Stimulated activated naive CD8-positive, alpha-beta T cell treated with anti-CD3 and anti-CD28 coated beads, Interleukin-15, amount 100 ng/mL, for 72 hours (primary cell): ENCODE data around the gene SFXN1.

Experiments used
- ATAC-seq: fragments of 150-1000 bp; cut with Tn5 transposase; 2 replicates; pipeline ENCODE4 v1.10.0; 2021; ENCODE audit warnings: mild to moderate bottlenecking, moderate library complexity
- DNase-seq, 2 donors: peaks; one replicate each; pipeline ENCODE4 v3.0.0; 2021 to 2022
- H3K27ac Mint-ChIP-seq, 2 donors: one replicate each; pipeline ENCODE4 v1.8.0; 2022; ENCODE audit warnings: mild to moderate bottlenecking in 2 of 2, mixed read lengths in 2 of 2, moderate library complexity in 2 of 2
- H3K27me3 Mint-ChIP-seq: one replicate; pipeline ENCODE4 v1.8.0; 2022; ENCODE audit warnings: mixed read lengths
- H3K4me1 Mint-ChIP-seq: one replicate; pipeline ENCODE4 v1.8.0; 2022; ENCODE audit warnings: mild to moderate bottlenecking, mixed read lengths
- H3K4me3 Mint-ChIP-seq, 2 donors: one replicate each; pipeline ENCODE4 v1.8.0; 2022; ENCODE audit warnings: mild to moderate bottlenecking in 2 of 2, mixed read lengths in 2 of 2, moderate library complexity in 1 of 2
- H3K9me3 Mint-ChIP-seq, 2 donors: one replicate each; pipeline ENCODE4 v1.8.0; 2022; ENCODE audit warnings: mixed read lengths in 2 of 2

SFXN1 gene

DNA sequence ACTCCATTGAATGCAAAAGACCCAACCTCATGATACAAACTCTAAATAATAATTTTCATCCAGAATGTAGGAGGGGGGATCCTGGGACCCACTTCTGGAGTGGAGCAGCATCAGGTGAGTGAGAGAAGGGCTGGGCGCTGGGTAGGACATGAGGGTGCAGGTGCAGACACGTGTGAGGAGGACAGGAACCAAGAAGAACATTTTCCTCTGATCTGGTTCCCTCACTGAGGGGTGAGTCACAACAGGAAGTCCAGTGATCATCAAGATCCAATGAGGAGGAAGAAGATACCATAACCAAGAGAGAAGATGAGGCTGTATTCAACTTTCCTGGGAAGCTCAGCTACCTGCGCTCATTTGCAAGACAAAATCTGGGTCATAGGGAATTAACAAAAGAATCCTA is 57.4 kb downstream of the SFXN1 start:
- Mint-ChIP-seq H3K4me1 (peaks cover 68% of the 10 kb centered on the region), H3K27me3 (no peaks in the 10 kb centered on the region), H3K4me3 (no peak overlapping the region), H3K9me3 (no peaks in the 10 kb centered on the region), H3K27ac (peak overlapping the region in 1 of 2 donors; percentile 12)
- ATAC-seq = no peak
- no peak for DNase-seq

DNA sequence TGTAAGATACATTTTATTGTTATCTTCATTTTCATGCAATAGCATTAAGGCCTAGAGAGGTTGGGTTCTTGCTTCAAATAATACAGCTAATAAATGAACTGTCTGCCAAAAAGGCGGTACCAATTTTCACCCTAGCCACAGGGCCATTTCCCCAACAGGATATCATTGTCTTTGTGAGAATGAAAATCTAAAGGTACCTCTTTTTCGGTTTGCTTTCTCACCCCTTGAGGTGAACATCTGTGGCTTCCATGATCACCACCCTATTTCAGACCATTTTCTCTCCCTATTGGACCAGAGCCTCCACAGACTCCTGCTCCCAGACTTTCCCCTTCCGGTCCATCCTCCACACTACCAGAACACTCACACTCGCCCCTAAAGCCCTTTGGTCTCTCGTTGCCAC is 60.2 kb downstream of the SFXN1 start:
- Mint-ChIP-seq H3K4me3 (peak overlapping the region; percentile 1 to 12), H3K27me3 (no peaks in the 10 kb centered on the region), H3K4me1 (peaks cover 73% of the 10 kb centered on the region), H3K9me3 (no peaks in the 10 kb centered on the region), H3K27ac (peak overlapping the region in 1 of 2 donors; percentile 57)
- DNase-seq (no peak), ATAC-seq (no peak)

DNA sequence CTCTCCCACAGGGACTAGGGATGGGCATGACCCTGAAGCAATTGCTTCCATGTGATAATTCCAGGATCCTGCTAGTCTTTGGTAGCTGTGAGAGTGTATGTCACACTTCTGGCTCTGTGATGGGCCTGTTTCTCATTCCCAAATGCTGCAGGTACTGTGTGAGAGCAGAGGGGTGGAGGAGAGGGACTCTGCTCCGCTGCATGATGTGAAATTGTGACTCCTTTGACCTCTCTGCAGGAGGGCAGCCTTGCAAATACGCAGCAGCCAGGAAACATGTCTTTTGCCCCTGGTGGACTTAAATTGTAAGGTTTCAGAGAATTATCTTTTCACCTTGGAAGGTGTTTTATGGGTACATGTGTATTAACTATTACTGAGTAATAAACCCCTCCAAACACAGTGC is 61.6 kb downstream of the SFXN1 start:
- DNase-seq = no peak
- Mint-ChIP-seq H3K27me3 (no peaks in the 10 kb centered on the region), H3K27ac (no peak overlapping the region), H3K4me3 (no peak overlapping the region), H3K4me1 (peaks cover 63% of the 10 kb centered on the region), H3K9me3 (peaks cover 0 to 7% of the 10 kb centered on the region in 2 donors)
- no peak for ATAC-seq

DNA sequence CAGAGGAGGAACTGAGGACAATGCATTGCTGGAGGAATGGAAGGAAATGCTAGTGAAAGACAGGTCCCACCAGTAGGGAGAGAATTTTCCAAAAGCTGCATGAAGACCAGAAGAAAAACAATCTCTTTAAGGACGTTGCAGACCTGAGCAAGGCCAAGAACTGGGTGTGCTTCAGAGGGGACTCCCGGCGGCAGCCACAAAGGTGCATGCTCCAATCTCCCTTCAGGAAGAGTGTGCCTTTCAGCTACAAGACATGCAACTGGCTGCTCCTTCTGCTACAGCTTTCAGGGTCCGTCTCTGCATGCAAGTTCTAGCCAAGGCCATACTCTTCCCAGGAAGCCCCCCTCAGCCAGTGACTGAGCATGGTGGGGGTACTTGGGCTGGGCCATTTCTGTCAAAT is 62.9 kb downstream of the SFXN1 start:
- DNase-seq (no peak), ATAC-seq (no peak)
- Mint-ChIP-seq H3K4me1 (peaks cover 52% of the 10 kb centered on the region), H3K9me3 (peaks cover 0 to 7% of the 10 kb centered on the region in 2 donors), H3K27ac (no peak overlapping the region), H3K27me3 (no peaks in the 10 kb centered on the region), H3K4me3 (no peak overlapping the region)

DNA sequence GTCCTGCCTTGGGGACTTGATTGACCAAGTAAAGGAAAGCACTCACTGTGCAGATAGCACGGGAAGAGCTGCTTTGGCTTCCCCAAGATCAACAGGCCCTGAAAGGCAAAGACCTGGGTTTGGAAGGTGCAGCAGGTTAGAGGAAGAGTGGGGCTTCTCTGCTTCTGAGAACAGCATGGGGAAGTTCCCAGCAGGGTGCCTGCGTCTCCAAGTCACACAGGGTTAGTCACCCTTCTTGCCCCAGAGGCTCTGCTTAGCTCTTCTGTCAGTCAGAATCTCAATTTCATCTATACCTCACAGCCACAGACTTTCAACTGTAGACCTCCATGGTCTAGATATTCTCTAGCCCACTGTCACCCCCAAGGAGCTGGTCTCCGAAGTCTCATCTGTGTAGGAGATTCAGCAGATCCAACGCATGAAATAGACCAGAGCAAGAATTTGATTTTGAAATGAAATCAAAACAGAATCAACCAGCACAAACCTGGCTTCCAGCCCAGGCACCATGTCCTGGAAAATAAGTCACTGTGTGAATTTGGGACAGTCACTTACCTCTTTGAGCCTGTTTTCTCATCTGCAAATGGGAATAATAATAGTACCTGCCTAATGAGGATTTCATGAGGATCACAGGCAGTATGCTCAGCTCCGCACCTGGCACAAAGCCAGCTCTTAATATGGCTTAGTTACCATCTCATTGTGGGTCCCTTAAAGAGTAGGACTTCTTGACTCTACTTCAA is 64.0 kb downstream of the SFXN1 start:
- peak; percentile 98 for ATAC-seq
- Mint-ChIP-seq H3K4me1 (peaks cover 49% of the 10 kb centered on the region), H3K27ac (peak overlapping the region in 1 of 2 donors; percentile 64), H3K27me3 (peaks cover 3% of the 10 kb centered on the region), H3K4me3 (peak overlapping the region in 1 of 2 donors; percentile 14), H3K9me3 (peaks cover 0 to 7% of the 10 kb centered on the region in 2 donors)
- peak in 1 of 2 donors; percentile 64 for DNase-seq

DNA sequence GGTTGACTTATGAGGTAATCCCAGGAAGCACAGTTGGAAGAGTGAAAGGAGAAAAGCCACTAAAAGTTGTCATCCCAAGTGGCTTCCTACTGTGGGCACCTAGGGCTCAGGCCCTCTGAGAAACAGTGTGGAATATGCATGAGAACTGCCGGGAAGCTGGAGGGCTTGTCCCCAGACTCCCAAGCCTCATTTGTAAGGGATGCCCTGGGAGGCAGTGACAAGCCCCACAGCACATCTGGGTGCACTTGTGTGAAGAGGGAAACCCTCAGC is 64.5 kb downstream of the SFXN1 start:
- H3K4me3 Mint-ChIP-seq = no peak overlapping the region
- peaks cover 53% of the 10 kb centered on the region for H3K4me1 Mint-ChIP-seq
- ATAC-seq (no peak), DNase-seq (no peak)
- H3K27me3 Mint-ChIP-seq = peaks cover 7% of the 10 kb centered on the region
- H3K9me3 Mint-ChIP-seq = peaks cover 0 to 7% of the 10 kb centered on the region in 2 donors
- H3K27ac Mint-ChIP-seq = no peak overlapping the region

DNA sequence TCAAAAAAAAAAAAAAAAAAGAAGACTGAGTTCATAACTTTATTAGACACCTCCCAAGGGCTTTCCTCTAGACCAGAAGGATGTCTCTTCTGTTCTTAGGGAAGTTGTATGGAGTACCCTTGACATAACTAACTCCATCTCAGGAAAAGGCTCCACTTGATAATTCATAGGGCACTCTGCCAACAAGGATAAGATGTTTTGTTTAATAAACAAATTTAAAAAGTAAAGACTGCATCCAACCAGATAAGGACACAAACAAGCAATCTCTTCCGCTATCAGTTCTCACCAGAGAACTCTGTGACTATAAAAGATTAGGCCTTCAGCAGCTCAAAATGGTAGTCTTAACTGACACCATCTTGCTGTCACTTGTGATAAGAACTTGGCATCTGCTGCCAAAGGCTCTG is 65.8 kb downstream of the SFXN1 start:
- Mint-ChIP-seq H3K27me3 (peaks cover 19% of the 10 kb centered on the region), H3K9me3 (peaks cover 0 to 7% of the 10 kb centered on the region in 2 donors), H3K27ac (no peak overlapping the region), H3K4me3 (no peak overlapping the region), H3K4me1 (peaks cover 54% of the 10 kb centered on the region)
- no peak for ATAC-seq
- no peak for DNase-seq

DNA sequence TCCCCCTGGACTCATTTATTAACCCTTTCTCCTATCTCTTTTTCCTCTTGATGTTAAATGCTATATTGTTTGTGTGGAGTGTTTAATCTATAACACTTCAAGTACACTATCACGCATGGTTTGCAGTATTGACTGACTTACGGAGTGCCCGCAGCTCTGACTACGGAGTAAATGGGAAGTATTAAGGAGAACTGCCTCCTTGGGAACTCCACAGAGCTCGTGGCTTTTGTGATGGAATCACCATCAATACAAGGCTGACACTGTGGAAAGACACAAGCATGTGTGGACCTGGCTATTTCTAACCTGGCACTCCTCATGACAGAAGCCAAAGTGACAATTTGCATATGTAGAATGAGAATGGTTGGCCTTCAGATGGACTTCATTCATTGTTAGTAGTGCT is 66.2 kb downstream of the SFXN1 start:
- no peak overlapping the region for H3K4me3 Mint-ChIP-seq
- H3K27me3 Mint-ChIP-seq = peaks cover 24% of the 10 kb centered on the region
- peaks cover 0 to 7% of the 10 kb centered on the region in 2 donors for H3K9me3 Mint-ChIP-seq
- ATAC-seq (no peak), DNase-seq (no peak)
- H3K4me1 Mint-ChIP-seq = peaks cover 52% of the 10 kb centered on the region
- H3K27ac Mint-ChIP-seq = no peak overlapping the region

DNA sequence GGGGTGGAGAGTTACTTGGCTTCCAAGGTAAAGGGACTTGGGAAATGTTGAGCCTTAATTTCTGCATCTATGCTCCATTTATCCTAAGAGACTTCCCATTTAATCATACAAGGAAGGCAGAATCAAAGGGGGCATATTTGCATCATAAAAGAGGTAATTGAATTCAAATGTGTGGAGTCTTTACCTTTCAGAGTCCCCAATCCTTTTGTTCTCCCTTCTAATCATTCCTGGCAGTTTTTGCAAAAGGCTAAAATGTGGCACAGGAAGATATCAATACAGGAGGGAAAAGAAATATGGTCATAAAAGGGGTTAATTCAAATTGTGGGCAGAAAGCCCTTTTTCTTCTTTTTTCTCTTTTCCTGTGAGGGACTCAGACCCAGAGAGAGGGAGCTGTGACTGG is 69.5 kb downstream of the SFXN1 start:
- no peak for ATAC-seq
- peaks cover 43% of the 10 kb centered on the region for H3K27me3 Mint-ChIP-seq
- H3K4me1 Mint-ChIP-seq = peaks cover 27% of the 10 kb centered on the region

DNA sequence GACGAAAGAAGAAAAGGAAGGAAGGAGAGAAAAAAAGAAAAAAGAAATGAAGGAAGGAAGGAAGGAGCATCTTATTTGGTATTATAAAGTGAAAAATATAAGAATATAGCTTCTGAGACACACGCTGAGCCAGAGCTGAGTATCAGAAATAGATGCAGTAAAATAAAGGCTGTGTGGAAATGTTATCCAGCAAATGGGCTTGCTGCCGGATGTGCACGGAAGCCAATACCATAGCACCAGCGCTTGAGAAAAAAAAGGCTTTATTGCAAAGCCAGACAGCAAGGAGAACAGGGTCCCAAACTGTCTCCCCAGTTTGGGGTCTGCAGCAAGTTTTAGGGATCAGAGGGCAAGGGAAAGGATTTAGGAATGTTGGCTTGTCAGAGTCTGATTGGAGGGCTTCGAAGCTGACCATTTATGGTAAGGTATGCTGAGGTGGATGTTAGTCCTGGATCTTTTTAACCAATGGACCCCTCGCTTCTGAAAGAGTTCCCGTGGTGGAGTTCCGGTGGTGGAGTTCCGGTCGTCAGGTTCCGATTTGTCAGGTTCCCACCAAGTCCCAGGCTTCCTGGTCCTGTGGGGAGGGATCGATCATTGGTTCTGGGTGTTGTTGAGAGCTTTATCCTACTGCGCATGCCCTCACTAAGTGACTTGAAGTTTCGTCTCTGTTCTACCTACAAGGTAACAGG is 70.4 kb downstream of the SFXN1 start:
- H3K9me3 Mint-ChIP-seq = peaks cover 0 to 7% of the 10 kb centered on the region in 2 donors
- peaks cover 18% of the 10 kb centered on the region for H3K4me1 Mint-ChIP-seq
- peak overlapping the region in 1 of 2 donors; percentile 66 for H3K4me3 Mint-ChIP-seq
- H3K27me3 Mint-ChIP-seq = peaks cover 43% of the 10 kb centered on the region
- ATAC-seq = no peak
- no peak for DNase-seq
- H3K27ac Mint-ChIP-seq = no peak overlapping the region

More for the DNA sequence above, 69.5 kb downstream of the SFXN1 start:
- no peak overlapping the region for H3K4me3 Mint-ChIP-seq
- no peak for DNase-seq
- H3K9me3 Mint-ChIP-seq = peaks cover 0 to 7% of the 10 kb centered on the region in 2 donors
- H3K27ac Mint-ChIP-seq = no peak overlapping the region

DNA sequence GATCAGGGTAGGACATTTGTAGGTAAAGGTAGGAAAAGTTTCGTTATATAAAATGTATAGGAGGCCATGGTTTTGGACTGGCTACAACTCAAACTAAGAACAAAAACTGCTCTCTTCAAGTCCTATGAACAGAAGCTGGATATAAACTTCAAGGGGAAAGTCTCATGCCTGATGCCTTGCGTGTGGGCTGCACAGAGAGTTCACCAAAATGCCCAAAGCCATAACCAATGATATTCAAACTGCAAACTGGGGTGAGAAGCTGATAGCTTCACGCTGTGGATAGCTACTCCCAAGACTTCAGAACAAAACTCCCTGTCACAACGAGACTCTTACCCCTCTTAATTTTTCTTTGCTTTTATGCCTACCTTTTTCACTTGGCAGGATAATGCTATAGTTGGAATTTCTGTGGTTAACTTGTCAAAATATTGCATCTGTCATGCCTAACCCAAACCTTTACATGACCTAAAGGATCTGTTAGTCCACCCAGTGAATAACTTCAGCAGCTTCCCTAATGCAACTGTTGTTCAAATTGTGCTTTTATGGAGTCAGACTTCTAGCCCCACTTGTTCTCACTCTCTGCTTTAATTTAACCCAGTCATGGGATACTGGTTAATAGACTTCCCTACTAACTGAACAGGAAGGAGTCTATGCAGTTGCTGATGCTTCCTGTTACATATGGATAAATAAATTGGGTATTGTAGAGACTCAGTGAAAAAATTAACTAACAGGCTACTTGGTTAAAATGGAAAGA is 71.9 kb downstream of the SFXN1 start:
- no peak for ATAC-seq
- no peak overlapping the region for H3K27ac Mint-ChIP-seq
- no peak for DNase-seq
- peaks cover 18% of the 10 kb centered on the region for H3K4me1 Mint-ChIP-seq
- H3K9me3 Mint-ChIP-seq = no peaks in the 10 kb centered on the region
- H3K27me3 Mint-ChIP-seq = peaks cover 43% of the 10 kb centered on the region
- no peak overlapping the region for H3K4me3 Mint-ChIP-seq

DNA sequence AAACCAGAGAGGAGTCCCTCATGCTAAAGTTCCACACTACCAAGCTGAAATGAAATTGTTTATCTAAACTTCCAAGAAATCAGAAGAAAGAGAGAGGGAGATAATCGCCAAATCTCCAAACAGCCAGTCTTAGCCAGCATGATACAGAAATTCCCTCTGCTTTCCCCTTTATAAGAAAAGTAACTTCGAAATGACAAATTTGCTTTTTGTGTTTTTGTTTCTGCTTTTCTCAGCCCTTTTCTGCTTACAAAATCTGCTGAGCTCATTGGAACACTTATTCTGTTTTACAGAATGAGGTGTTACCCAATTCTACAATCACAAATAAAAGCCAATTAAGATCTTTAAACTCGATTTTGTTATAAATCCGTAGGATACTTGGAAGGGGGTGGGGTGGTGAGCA is 72.9 kb downstream of the SFXN1 start:
- peaks cover 18% of the 10 kb centered on the region for H3K4me1 Mint-ChIP-seq
- no peak for DNase-seq
- no peak for ATAC-seq
- H3K9me3 Mint-ChIP-seq = no peaks in the 10 kb centered on the region
- H3K27me3 Mint-ChIP-seq = peaks cover 43% of the 10 kb centered on the region
- no peak overlapping the region for H3K4me3 Mint-ChIP-seq
- H3K27ac Mint-ChIP-seq = no peak overlapping the region

DNA sequence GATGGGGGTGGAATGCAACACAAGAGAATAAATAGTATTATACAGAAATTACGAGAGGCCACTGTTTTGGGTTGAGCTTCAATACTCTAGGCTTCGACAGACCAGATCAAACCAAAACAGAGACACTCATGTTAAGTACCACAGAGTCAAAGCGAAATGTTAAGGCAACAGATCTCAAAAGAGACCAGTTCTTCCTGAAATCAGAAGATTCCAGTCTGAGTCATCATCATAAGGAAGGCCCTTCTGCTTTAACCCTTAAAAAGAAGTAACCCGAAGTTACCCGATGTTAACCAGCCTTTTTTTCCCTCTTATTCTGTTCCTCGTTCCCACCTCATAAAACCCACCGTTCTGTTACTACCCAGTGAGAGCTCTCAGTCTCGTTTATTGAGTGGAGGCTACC is 75.9 kb downstream of the SFXN1 start:
- ATAC-seq (no peak), DNase-seq (no peak)
- no peak overlapping the region for H3K27ac Mint-ChIP-seq
- no peak overlapping the region for H3K4me3 Mint-ChIP-seq
- H3K4me1 Mint-ChIP-seq = no peaks in the 10 kb centered on the region
- H3K9me3 Mint-ChIP-seq = no peaks in the 10 kb centered on the region
- peaks cover 23% of the 10 kb centered on the region for H3K27me3 Mint-ChIP-seq

DNA sequence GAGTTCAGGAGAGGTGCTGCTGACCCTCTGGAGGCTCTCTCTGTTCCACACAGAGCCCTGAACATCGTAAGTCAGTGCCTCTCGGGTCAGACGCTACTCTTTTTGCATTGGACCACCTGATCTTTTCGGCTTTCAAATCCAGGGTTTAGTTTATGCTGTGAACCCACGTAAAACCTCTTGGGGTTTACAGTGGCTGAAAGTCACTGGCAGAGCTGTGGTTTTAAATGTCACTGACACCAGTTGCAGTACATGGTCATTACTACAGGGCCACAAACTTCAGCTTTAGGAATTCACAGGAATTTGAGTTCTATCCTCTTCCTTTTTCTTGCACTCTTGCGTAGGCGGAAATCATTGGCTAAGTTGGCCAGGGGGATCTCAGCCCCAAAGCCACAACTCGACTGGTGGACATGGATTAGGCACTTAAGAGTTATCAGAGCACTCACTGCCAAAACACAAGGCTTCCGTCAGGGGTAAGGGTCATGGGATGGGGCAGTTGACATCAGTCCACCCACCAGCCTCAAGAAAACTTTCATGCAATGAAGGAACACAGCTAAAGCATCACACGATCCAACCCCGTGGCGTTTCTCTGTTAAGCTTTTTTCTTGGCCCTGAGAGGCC is 76.9 kb downstream of the SFXN1 start:
- H3K4me3 Mint-ChIP-seq = no peak overlapping the region
- ATAC-seq (no peak), DNase-seq (no peak)
- no peaks in the 10 kb centered on the region for H3K9me3 Mint-ChIP-seq
- H3K27me3 Mint-ChIP-seq = peaks cover 17% of the 10 kb centered on the region
- peaks cover 5% of the 10 kb centered on the region for H3K4me1 Mint-ChIP-seq
- H3K27ac Mint-ChIP-seq = no peak overlapping the region

DNA sequence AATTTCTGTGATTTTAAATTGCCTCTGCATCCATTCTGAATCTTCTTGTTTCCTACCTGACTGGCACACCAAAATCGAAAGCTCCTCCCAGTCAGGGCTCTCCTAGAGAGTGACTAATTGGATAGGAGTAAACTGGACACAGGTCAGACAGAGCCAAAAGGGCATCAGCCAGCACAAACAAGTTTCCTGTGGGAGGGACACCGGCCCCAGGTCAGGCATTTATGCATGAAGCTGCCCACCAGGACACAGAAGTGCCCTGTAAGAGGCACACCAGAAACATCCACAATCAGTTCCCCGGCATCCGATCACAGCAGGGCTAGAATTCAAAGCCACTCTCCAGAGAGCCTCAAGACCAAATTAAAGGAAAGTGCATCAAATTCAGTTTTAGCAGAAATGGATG is 78.4 kb downstream of the SFXN1 start:
- no peak for DNase-seq
- Mint-ChIP-seq H3K27ac (no peak overlapping the region), H3K4me1 (peaks cover 5% of the 10 kb centered on the region), H3K4me3 (no peak overlapping the region), H3K9me3 (no peaks in the 10 kb centered on the region), H3K27me3 (peaks cover 12% of the 10 kb centered on the region)
- no peak for ATAC-seq

DNA sequence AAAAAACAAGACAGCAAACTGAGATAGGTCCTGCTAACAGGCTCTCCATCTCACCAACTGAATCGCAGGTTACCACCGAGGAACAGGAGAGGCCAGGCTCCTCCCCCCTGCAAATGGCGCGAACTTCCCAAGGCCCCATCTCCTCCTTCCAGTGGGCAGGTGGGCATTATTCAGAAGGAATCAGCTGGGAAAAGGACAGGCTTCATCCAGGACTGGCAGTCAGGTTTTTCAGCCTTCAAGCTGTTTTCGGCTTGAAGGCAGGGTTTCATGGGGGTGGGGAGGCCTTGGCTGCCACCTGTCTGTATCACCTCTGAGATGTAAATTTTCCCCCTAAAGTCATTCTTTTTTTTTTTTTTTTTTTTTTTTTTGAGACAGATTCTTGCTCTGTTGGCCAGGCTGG is 79.4 kb downstream of the SFXN1 start:
- H3K27me3 Mint-ChIP-seq = peaks cover 9% of the 10 kb centered on the region
- peaks cover 5% of the 10 kb centered on the region for H3K4me1 Mint-ChIP-seq
- no peak overlapping the region for H3K4me3 Mint-ChIP-seq

More for the DNA sequence above, 79.4 kb downstream of the SFXN1 start:
- ATAC-seq = no peak
- H3K9me3 Mint-ChIP-seq = no peaks in the 10 kb centered on the region
- no peak overlapping the region for H3K27ac Mint-ChIP-seq
- DNase-seq = no peak
